Endothelial cell of umbilical vein (primary cell): ENCODE results near the gene ANKS1A. TPM values are rescaled to one million over a fixed set of nuclear protein-coding genes. Genes with fewer than 3 reads are reported as not detected.

Experiments used
- BruUV-seq: library from RNA; stranded (reverse); fragments of 400-500 nt; replicated peaks from 2 replicates; lab custom pipeline; 2021; lab: Mats Ljungman, UMichigan
- CTCF ChIA-PET: fragments of 300-600, 350-600 bp; sonication (Branson Sonifier 250); formaldehyde crosslinking; loops from one replicate; lab custom pipeline; 2021; ENCODE audit warnings: antibody characterized with exemption, inconsistent platforms; lab: Charles Lee
- POLR2A ChIA-PET: fragments of 300-600, 350-600 bp; sonication (Branson Sonifier 250); formaldehyde crosslinking; loops from one replicate; lab custom pipeline; 2021; ENCODE audit warnings: antibody characterized with exemption, inconsistent platforms; lab: Charles Lee
- DNase-seq: peaks from one replicate; pipeline ENCODE4 v3.0.0-alpha.2; 2011; ENCODE audit warnings: low read depth, low spot score
- FAIRE-seq: peaks from 2 replicates; lab custom pipeline; 2011; peaks lifted over from hg19 to GRCh38; lab: Jason Lieb, UNC
- H2AFZ ChIP-seq: 2 replicates; pipeline ENCODE4 v1.6.0; 2012; ENCODE audit warnings: low read depth, low read length, control low read depth, inconsistent platforms
- H3K27ac ChIP-seq: 2 replicates; pipeline ENCODE4 v1.5.1; 2011; ENCODE audit warnings: low read depth, mild to moderate bottlenecking, control low read depth, low read length, moderate library complexity; ENCODE audit not compliant: insufficient read depth
- H3K27me3 ChIP-seq, 2 experiments: 2 replicates each; pipeline versions ENCODE4 v1.6.0 to v1.6.1; 2011; ENCODE audit warnings: low read length in 2 of 2, mixed read lengths in 1 of 2; ENCODE audit not compliant: control insufficient read depth in 2 of 2, insufficient read depth in 2 of 2
- H3K36me3 ChIP-seq, 2 experiments: 2 replicates in 1 of 2; 3 replicates in 1 of 2; pipeline ENCODE4 v1.5.1; 2011; ENCODE audit warnings: low read length in 2 of 2, mild to moderate bottlenecking in 1 of 2, moderate library complexity in 1 of 2; ENCODE audit not compliant: control insufficient read depth in 2 of 2, insufficient read depth in 2 of 2; ENCODE audit errors: extremely low read depth in 1 of 2
- H3K4me1 ChIP-seq: 3 replicates; pipeline ENCODE4 v1.5.1; 2011; ENCODE audit warnings: mild to moderate bottlenecking, low read length; ENCODE audit not compliant: control insufficient read depth, insufficient read depth; ENCODE audit errors: extremely low read depth
- H3K4me2 ChIP-seq: 2 replicates; pipeline ENCODE4 v1.6.1; 2011; ENCODE audit warnings: low read length, control low read depth, mixed read lengths; ENCODE audit not compliant: insufficient read depth
- H3K4me3 ChIP-seq, 3 experiments: fragments of 200-600 bp in 1 of 3; sonication (generic), shearing (Covaris generic) in 1 of 3; replicated peaks in 1 of 3; 2 replicates each; pipeline ENCODE4 v1.5.1; 2011 to 2016; ENCODE audit warnings: control low read depth in 3 of 3, low read length in 3 of 3, mild to moderate bottlenecking in 2 of 3, inconsistent platforms in 1 of 3, low read depth in 1 of 3, moderate library complexity in 1 of 3; ENCODE audit not compliant: insufficient read depth in 1 of 3
- H3K79me2 ChIP-seq: 2 replicates; pipeline ENCODE4 v1.6.0; 2012; ENCODE audit warnings: low read length, inconsistent platforms; ENCODE audit not compliant: control insufficient read depth, insufficient read depth
- H3K9ac ChIP-seq: replicated peaks from 2 replicates; pipeline ENCODE3; 2011; ENCODE audit warnings: low read length, control low read depth; ENCODE audit not compliant: insufficient read depth; ENCODE audit errors: extremely low read depth
- H3K9me1 ChIP-seq: replicated peaks from 3 replicates; pipeline ENCODE4 v1.6.0; 2011; ENCODE audit warnings: mild to moderate bottlenecking, low read length; ENCODE audit not compliant: control insufficient read depth, insufficient read depth; ENCODE audit errors: extremely low read depth
- H3K9me3 ChIP-seq: replicated peaks from 2 replicates; pipeline ENCODE4 v1.5.1; 2012; ENCODE audit warnings: low read length, inconsistent platforms; ENCODE audit not compliant: control insufficient read depth, insufficient read depth
- H4K20me1 ChIP-seq: replicated peaks from 2 replicates; pipeline ENCODE3; 2011; ENCODE audit warnings: mild to moderate bottlenecking, low read length; ENCODE audit not compliant: control insufficient read depth, insufficient read depth; ENCODE audit errors: extremely low read depth
- EZH2 ChIP-seq: IDR thresholded peaks from 2 replicates; pipeline ENCODE4 v1.6.1; 2012; ENCODE audit warnings: borderline replicate concordance, low read depth, mild to moderate bottlenecking, moderate library complexity, low read length, inconsistent platforms; ENCODE audit not compliant: severe bottlenecking
- FOS ChIP-seq: IDR thresholded peaks from 2 replicates; pipeline ENCODE4 v1.6.1; 2011; ENCODE audit warnings: mild to moderate bottlenecking, low read length, moderate library complexity, borderline replicate concordance; ENCODE audit not compliant: insufficient read depth
- GATA2 ChIP-seq: IDR thresholded peaks from 2 replicates; pipeline ENCODE4 v1.7.0; 2011; ENCODE audit warnings: low read depth, mild to moderate bottlenecking, moderate library complexity, mixed read lengths, low read length; ENCODE audit not compliant: insufficient read length, insufficient read depth
- JUN ChIP-seq: IDR thresholded peaks from 2 replicates; pipeline ENCODE4 v1.6.1; 2011; ENCODE audit warnings: borderline replicate concordance, low read depth; ENCODE audit not compliant: insufficient read length, insufficient read depth
- MYC ChIP-seq: IDR thresholded peaks from one replicate; pipeline ENCODE4 v1.6.1; 2011; ENCODE audit warnings: mild to moderate bottlenecking, low read depth, low read length
- POLR2A ChIP-seq: IDR thresholded peaks from 2 replicates; pipeline ENCODE4 v1.6.1; 2012; ENCODE audit warnings: low read depth, mild to moderate bottlenecking, control low read depth, low read length
- POLR2AphosphoS5 ChIP-seq: IDR thresholded peaks from 2 replicates; pipeline ENCODE4 v1.6.1; 2012; ENCODE audit warnings: low read depth, mild to moderate bottlenecking, control low read depth, low read length, moderate library complexity; ENCODE audit not compliant: insufficient read depth
- dilution Hi-C: fragments of 300-500 bp; cut with MboI; formaldehyde crosslinking; loops from one replicate; pipeline ENCODE4 v1.15.0; 2019; ENCODE audit warnings: low sequenced_read_pairs; ENCODE audit not compliant: extremely low pct_ligation_motif_present
- intact Hi-C: fragments of 100-400 bp; cut with micrococcal nuclease; formaldehyde crosslinking; loops from one replicate; pipeline ENCODE4 v1.10.0; 2022
- polyA plus RNA-seq, 4 experiments: library from polyadenylated mRNA; depleted of rRNA in 3 of 4; stranded (reverse) in 3 of 4; unstranded in 1 of 4; fragments of >200 nt; gene quantifications; 2 replicates each; pipeline versions ENCODE4 v1.2.1 to v1.2.3, GENCODE V29; 2011 to 2012; ENCODE audit warnings: missing spikeins in 1 of 4
- total RNA-seq: library from RNA; stranded (reverse); gene quantifications from 2 replicates; pipeline ENCODE4 v1.2.3, GENCODE V29; 2021
- TF ChIP-seq, protein P1 (sequence below): IDR thresholded peaks from 2 replicates; pipeline ENCODE4 v1.6.1; 2011; ENCODE audit not compliant: insufficient read depth, insufficient read length
- TF ChIP-seq, protein P2 (sequence below), 2 donors: IDR thresholded peaks; 1 replicate in 1 of 2; 2 replicates in 1 of 2; pipeline ENCODE4 v1.5.1; 2011; ENCODE audit warnings: low read length in 2 of 2, mild to moderate bottlenecking in 2 of 2, moderate library complexity in 2 of 2, control low read depth in 1 of 2, inconsistent platforms in 1 of 2, low read depth in 1 of 2; ENCODE audit not compliant: insufficient read depth in 1 of 2; ENCODE audit errors: extremely low read depth in 1 of 2

ANKS1A gene
- total and polyA plus RNA-seq, 2 donors (not counting 3 experiments of a cell fraction or from before 2014, with no cell fraction given): 8.9 to 26.1 TPM

DNA sequence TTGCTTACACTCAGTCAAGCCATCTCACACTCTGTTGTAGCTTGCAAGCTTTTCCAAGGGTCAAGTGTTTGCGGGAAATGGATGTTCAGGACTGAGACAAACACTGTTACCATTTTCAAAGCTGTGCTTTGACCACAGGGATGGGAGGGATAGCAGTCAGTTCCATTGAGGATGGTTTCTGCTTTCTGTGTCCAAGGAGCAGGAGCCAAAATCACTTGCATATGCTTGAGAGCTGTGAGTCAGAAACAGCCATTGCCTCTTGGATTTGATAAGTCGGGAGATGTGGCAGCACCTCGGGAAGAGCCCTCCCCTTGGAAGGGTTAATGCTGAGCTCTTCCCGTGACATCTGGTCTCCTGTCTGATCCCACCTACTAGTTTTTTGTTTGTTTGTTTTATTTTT is 166.8 kb downstream of the ANKS1A start:
- POLR2A ChIA-PET: no interaction called here
- peaks cover 0 to 30% of the 10 kb centered on the region in 2 experiments for H3K36me3 ChIP-seq

More for the DNA sequence above, 166.8 kb downstream of the ANKS1A start:
- CTCF ChIA-PET: no interaction called here
- TF ChIP-seq MYC: no peak
- TF ChIP-seq FOS: no peak
- no peak for TF ChIP-seq GATA2
- TF ChIP-seq, protein P1, sequence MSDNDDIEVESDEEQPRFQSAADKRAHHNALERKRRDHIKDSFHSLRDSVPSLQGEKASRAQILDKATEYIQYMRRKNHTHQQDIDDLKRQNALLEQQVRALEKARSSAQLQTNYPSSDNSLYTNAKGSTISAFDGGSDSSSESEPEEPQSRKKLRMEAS: no peak
- TF ChIP-seq, protein P2, sequence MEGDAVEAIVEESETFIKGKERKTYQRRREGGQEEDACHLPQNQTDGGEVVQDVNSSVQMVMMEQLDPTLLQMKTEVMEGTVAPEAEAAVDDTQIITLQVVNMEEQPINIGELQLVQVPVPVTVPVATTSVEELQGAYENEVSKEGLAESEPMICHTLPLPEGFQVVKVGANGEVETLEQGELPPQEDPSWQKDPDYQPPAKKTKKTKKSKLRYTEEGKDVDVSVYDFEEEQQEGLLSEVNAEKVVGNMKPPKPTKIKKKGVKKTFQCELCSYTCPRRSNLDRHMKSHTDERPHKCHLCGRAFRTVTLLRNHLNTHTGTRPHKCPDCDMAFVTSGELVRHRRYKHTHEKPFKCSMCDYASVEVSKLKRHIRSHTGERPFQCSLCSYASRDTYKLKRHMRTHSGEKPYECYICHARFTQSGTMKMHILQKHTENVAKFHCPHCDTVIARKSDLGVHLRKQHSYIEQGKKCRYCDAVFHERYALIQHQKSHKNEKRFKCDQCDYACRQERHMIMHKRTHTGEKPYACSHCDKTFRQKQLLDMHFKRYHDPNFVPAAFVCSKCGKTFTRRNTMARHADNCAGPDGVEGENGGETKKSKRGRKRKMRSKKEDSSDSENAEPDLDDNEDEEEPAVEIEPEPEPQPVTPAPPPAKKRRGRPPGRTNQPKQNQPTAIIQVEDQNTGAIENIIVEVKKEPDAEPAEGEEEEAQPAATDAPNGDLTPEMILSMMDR (IDR thresholded peaks at IDR 0.05; ENCODE audit: extremely low read depth in 1 of 2, insufficient read depth in 1 of 2, low read depth in 1 of 2, low read length in 2 of 2): no peak
- no peak for TF ChIP-seq JUN
- TF ChIP-seq POLR2A: no peak
- no peak for TF ChIP-seq POLR2AphosphoS5
- no peak for TF ChIP-seq EZH2
- Histone ChIP-seq H3K4me1 (no peaks in the 10 kb centered on the region), H3K9me1 (no peaks in the 10 kb centered on the region), H4K20me1 (no peaks in the 10 kb centered on the region), H3K27me3 (no peaks in the 10 kb centered on the region), H3K4me3 (no peak overlapping the region), H2AFZ (no peak overlapping the region), H3K79me2 (no peaks in the 10 kb centered on the region), H3K27ac (no peak overlapping the region), H3K4me2 (no peak overlapping the region), H3K9ac (no peak overlapping the region), H3K9me3 (no peaks in the 10 kb centered on the region)
- dilution Hi-C loops: no loop called here
- DNase-seq (no peak), FAIRE-seq (no peak)
- intact Hi-C loops: no loop called here
- BruUV-seq: no TSS peak
